ENCODE measurements around the gene CDH11. TPM values are rescaled to one million over a fixed set of nuclear protein-coding genes. Genes with fewer than 3 reads are reported as not detected.

Gene CDH11
- total and polyA plus RNA-seq, 4 donors = 0.72 to 5.3 (median 1.9) TPM

DNA sequence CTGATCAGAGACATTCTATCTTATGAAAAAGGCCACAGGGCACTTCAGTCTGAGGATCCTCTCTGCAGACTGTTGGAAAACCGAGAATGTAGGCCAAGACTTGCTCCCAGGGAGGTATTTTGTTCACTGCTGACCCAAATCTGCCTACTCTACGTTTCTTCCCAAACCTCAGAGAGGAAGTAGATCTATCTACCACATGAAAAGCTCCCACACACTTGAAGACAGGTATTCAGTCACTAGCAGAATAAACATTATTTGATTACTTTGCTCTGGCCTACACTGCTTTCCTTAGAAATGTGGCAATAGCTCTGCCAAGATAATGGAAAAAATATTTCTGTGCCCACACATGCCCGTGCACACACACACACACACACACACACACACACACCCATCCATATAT is 164.6 kb downstream of the CDH11 start:
- no peaks in the 10 kb centered on the region for H3K4me1 ChIP-seq (ENCODE audit: control insufficient read depth in 4 of 4, insufficient read depth in 4 of 4, low read length in 3 of 4)
- H3K27ac ChIP-seq (ENCODE audit: low read depth in 1 of 2, low read length in 2 of 2) = no peak overlapping the region
- H3K9me3 ChIP-seq (ENCODE audit: control insufficient read depth in 4 of 4, low read length in 3 of 4) = no peaks in the 10 kb centered on the region
- no peaks in the 10 kb centered on the region for H3K27me3 ChIP-seq (ENCODE audit: control insufficient read depth in 4 of 4, insufficient read depth in 4 of 4, low read length in 3 of 4)
- DNase-seq (ENCODE audit: low spot score) = no peak
- 47% methylated on average over 3 of the region's 3 CpGs for WGBS
- no peak overlapping the region for H3K9ac ChIP-seq (ENCODE audit: low read depth in 1 of 2, low read length in 2 of 2)
- H3K36me3 ChIP-seq (ENCODE audit: control insufficient read depth in 4 of 4, insufficient read depth in 3 of 4, low read depth in 1 of 4, low read length in 3 of 4) = no peaks in the 10 kb centered on the region
- no peak overlapping the region for H3K4me3 ChIP-seq (ENCODE audit: low read depth in 1 of 3, low read length in 3 of 3)
- TF ChIP-seq, protein P1, sequence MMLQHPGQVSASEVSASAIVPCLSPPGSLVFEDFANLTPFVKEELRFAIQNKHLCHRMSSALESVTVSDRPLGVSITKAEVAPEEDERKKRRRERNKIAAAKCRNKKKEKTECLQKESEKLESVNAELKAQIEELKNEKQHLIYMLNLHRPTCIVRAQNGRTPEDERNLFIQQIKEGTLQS (IDR thresholded peaks at IDR 0.05) = no peak
- no peak for TF ChIP-seq FOXA1 (IDR thresholded peaks at IDR 0.05)
- no peak for TF ChIP-seq REST (IDR thresholded peaks at IDR 0.05)
- no peak for TF ChIP-seq RXRA (IDR thresholded peaks at IDR 0.05)
- TF ChIP-seq MAX (IDR thresholded peaks at IDR 0.05) = no peak
- no peak for TF ChIP-seq GABPA (IDR thresholded peaks at IDR 0.05 in 1 of 2, conservative IDR thresholded peaks at IDR 0.05 in 1 of 2)
- TF ChIP-seq JUND (IDR thresholded peaks at IDR 0.05) = no peak
- no peak for TF ChIP-seq HNF4A (conservative IDR thresholded peaks at IDR 0.05)
- no peak for TF ChIP-seq EGR1 (IDR thresholded peaks at IDR 0.05; ENCODE audit: low read depth in 2 of 2)
- no peak for TF ChIP-seq RAD21 (IDR thresholded peaks at IDR 0.05)
- TF ChIP-seq FOXA2 (IDR thresholded peaks at IDR 0.05) = no peak
- TF ChIP-seq, protein P2, sequence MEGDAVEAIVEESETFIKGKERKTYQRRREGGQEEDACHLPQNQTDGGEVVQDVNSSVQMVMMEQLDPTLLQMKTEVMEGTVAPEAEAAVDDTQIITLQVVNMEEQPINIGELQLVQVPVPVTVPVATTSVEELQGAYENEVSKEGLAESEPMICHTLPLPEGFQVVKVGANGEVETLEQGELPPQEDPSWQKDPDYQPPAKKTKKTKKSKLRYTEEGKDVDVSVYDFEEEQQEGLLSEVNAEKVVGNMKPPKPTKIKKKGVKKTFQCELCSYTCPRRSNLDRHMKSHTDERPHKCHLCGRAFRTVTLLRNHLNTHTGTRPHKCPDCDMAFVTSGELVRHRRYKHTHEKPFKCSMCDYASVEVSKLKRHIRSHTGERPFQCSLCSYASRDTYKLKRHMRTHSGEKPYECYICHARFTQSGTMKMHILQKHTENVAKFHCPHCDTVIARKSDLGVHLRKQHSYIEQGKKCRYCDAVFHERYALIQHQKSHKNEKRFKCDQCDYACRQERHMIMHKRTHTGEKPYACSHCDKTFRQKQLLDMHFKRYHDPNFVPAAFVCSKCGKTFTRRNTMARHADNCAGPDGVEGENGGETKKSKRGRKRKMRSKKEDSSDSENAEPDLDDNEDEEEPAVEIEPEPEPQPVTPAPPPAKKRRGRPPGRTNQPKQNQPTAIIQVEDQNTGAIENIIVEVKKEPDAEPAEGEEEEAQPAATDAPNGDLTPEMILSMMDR (IDR thresholded peaks at IDR 0.05; ENCODE audit: low read depth, low read length, missing input control) = no peak
- TF ChIP-seq SP1 (IDR thresholded peaks at IDR 0.05) = no peak
- TF ChIP-seq YY1 (IDR thresholded peaks at IDR 0.05) = no peak
- TF ChIP-seq, protein P3, sequence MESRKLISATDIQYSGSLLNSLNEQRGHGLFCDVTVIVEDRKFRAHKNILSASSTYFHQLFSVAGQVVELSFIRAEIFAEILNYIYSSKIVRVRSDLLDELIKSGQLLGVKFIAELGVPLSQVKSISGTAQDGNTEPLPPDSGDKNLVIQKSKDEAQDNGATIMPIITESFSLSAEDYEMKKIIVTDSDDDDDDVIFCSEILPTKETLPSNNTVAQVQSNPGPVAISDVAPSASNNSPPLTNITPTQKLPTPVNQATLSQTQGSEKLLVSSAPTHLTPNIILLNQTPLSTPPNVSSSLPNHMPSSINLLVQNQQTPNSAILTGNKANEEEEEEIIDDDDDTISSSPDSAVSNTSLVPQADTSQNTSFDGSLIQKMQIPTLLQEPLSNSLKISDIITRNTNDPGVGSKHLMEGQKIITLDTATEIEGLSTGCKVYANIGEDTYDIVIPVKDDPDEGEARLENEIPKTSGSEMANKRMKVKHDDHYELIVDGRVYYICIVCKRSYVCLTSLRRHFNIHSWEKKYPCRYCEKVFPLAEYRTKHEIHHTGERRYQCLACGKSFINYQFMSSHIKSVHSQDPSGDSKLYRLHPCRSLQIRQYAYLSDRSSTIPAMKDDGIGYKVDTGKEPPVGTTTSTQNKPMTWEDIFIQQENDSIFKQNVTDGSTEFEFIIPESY (IDR thresholded peaks at IDR 0.05) = no peak
- no peak for TF ChIP-seq NR2F2 (IDR thresholded peaks at IDR 0.05)
- no peak for TF ChIP-seq HNF4G (IDR thresholded peaks at IDR 0.05)

DNA sequence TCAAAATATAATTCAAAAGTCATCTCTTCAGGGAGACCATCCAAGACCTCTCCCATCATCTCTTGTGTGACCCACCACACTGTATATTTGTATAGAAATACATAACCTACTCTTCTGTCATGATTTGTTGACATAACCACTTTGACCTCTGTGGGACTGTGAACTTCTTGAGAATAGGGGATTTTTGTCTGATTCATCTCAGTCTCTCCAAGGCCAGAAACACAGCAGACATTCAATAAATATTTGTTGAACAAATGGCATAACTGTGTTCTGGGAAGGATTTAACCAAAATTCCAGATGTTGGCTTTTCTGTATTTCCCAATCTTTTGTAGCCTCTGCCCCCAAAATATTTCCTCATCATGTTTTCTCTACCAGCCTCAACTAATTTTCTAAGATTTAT is 169.7 kb downstream of the CDH11 start:
- Histone ChIP-seq H3K9me3 (ENCODE audit: control insufficient read depth in 4 of 4, low read length in 3 of 4) (no peaks in the 10 kb centered on the region), H3K27me3 (ENCODE audit: control insufficient read depth in 4 of 4, insufficient read depth in 4 of 4, low read length in 3 of 4) (peaks cover 0 to 2% (median 0%) of the 10 kb centered on the region in 4 donors), H3K36me3 (ENCODE audit: control insufficient read depth in 4 of 4, insufficient read depth in 3 of 4, low read depth in 1 of 4, low read length in 3 of 4) (no peaks in the 10 kb centered on the region), H3K4me1 (ENCODE audit: control insufficient read depth in 4 of 4, insufficient read depth in 4 of 4, low read length in 3 of 4) (no peaks in the 10 kb centered on the region), H3K9ac (ENCODE audit: low read depth in 1 of 2, low read length in 2 of 2) (no peak overlapping the region), H3K27ac (ENCODE audit: low read depth in 1 of 2, low read length in 2 of 2) (no peak overlapping the region), H3K4me3 (ENCODE audit: low read depth in 1 of 3, low read length in 3 of 3) (no peak overlapping the region)
- no peak for DNase-seq (ENCODE audit: low spot score)
- TF ChIP-seq, protein P1 (IDR thresholded peaks at IDR 0.05) = no peak
- TF ChIP-seq FOXA2 (IDR thresholded peaks at IDR 0.05) = no peak
- no peak for TF ChIP-seq HNF4A (conservative IDR thresholded peaks at IDR 0.05)
- no peak for TF ChIP-seq YY1 (IDR thresholded peaks at IDR 0.05)
- TF ChIP-seq NR2F2 (IDR thresholded peaks at IDR 0.05) = no peak
- no peak for TF ChIP-seq RXRA (IDR thresholded peaks at IDR 0.05)
- TF ChIP-seq FOXA1 (IDR thresholded peaks at IDR 0.05) = no peak
- TF ChIP-seq, protein P3 (IDR thresholded peaks at IDR 0.05) = no peak
- no peak for TF ChIP-seq EGR1 (IDR thresholded peaks at IDR 0.05; ENCODE audit: low read depth in 2 of 2)
- TF ChIP-seq REST (IDR thresholded peaks at IDR 0.05) = no peak
- TF ChIP-seq GABPA (IDR thresholded peaks at IDR 0.05 in 1 of 2, conservative IDR thresholded peaks at IDR 0.05 in 1 of 2) = no peak
- TF ChIP-seq MAX (IDR thresholded peaks at IDR 0.05) = no peak

All from liver (tissue), 9 donors.